Calu3 (cell line): ENCODE results near the gene IRAK4. TPM values are rescaled to one million over a fixed set of nuclear protein-coding genes. Genes with fewer than 3 reads are reported as not detected.

ENCODE experiments used
- BruUV-seq: library from RNA; stranded (reverse); fragments of 400-500 nt; replicated peaks from 2 replicates; lab custom pipeline; 2021; lab: Mats Ljungman, UMichigan
- CTCF ChIA-PET: fragments of 300-600 bp; sonication (Branson Sonifier 250); formaldehyde crosslinking; loops from one replicate; lab custom pipeline; 2022; ENCODE audit warnings: antibody characterized with exemption; lab: Charles Lee
- DNase-seq: peaks from one replicate; pipeline ENCODE4 v3.0.0; 2022
- H3K27ac Mint-ChIP-seq: one replicate; pipeline ENCODE4 v1.8.0; 2022; ENCODE audit warnings: mixed read lengths; ENCODE audit not compliant: unreplicated experiment
- H3K27me3 Mint-ChIP-seq: one replicate; pipeline ENCODE4 v1.8.0; 2022; ENCODE audit warnings: mixed read lengths; ENCODE audit not compliant: unreplicated experiment
- H3K36me3 Mint-ChIP-seq: one replicate; pipeline ENCODE4 v1.8.0; 2022; ENCODE audit warnings: mild to moderate bottlenecking, moderate library complexity, mixed read lengths; ENCODE audit not compliant: insufficient read depth, unreplicated experiment
- H3K4me1 Mint-ChIP-seq: one replicate; pipeline ENCODE4 v1.8.0; 2022; ENCODE audit warnings: mild to moderate bottlenecking, low read depth, mixed read lengths; ENCODE audit not compliant: unreplicated experiment
- H3K4me3 Mint-ChIP-seq: one replicate; pipeline ENCODE4 v1.8.0; 2022; ENCODE audit warnings: mild to moderate bottlenecking, low read depth, moderate library complexity, mixed read lengths; ENCODE audit not compliant: unreplicated experiment
- H3K9me3 Mint-ChIP-seq: one replicate; pipeline ENCODE4 v1.8.0; 2022; ENCODE audit warnings: low read depth, mixed read lengths; ENCODE audit not compliant: unreplicated experiment
- CTCF ChIP-seq: fragments of 200-600 bp; IDR thresholded peaks from one replicate; pipeline ENCODE4 v1.8.0; 2022; ENCODE audit warnings: antibody characterized with exemption; ENCODE audit not compliant: unreplicated experiment
- intact Hi-C: fragments of 100-400 bp; cut with micrococcal nuclease; formaldehyde crosslinking; loops from one replicate; pipeline ENCODE4 v1.10.0; 2022; ENCODE audit not compliant: unreplicated experiment
- total RNA-seq: library from RNA; stranded (reverse); gene quantifications from 2 replicates; pipeline ENCODE4 v1.2.3, GENCODE V29; 2022

Gene IRAK4
- total RNA-seq, 1 experiment from 2014 or later: 8.4 TPM

DNA sequence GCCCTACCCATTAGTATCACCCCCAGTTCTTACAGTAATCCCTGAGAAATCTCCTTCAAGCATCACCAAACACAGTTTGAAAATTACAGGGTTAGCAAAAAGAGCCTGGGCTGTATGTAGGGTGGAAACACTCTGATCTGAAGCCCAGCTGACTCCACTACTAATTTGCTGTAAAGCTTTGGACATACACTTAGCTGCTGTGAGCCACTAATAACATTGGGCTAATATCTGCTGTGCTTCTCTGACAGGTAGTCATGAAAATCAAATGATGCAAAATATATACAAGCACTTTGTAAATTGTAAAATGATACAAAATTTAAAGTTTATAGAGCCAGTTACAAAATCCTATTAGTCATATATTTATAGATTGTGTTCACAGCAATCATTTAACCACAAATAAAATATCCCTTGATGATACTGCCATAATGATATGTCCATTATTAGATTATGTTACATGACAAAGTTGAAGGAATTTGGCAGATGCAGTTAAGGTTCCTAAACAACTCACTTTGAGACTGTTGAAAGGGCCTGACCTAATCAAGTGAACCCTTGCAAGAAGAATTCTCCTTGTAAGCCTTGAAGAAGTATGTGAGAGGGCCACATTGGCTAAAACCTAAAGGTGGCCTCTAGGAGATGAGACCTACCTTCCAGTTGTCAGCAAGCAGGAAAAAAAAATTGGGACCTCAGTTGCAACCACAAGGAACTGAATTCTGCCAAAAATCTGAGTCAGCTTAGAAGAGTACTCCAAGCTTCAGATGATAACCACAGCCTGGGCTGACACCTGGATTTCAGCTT, 28.3 kb downstream of the IRAK4 start:
- TF ChIP-seq CTCF: no peak
- no peaks in the 10 kb centered on the region for H3K9me3 Mint-ChIP-seq
- BruUV-seq: no TSS peak
- no peak for DNase-seq
- no peaks in the 10 kb centered on the region for H3K4me1 Mint-ChIP-seq
- CTCF ChIA-PET: no interaction called here
- no peak overlapping the region for H3K4me3 Mint-ChIP-seq
- no peaks in the 10 kb centered on the region for H3K36me3 Mint-ChIP-seq
- H3K27ac Mint-ChIP-seq: no peak overlapping the region
- no peaks in the 10 kb centered on the region for H3K27me3 Mint-ChIP-seq
- intact Hi-C loops: no loop called here

DNA sequence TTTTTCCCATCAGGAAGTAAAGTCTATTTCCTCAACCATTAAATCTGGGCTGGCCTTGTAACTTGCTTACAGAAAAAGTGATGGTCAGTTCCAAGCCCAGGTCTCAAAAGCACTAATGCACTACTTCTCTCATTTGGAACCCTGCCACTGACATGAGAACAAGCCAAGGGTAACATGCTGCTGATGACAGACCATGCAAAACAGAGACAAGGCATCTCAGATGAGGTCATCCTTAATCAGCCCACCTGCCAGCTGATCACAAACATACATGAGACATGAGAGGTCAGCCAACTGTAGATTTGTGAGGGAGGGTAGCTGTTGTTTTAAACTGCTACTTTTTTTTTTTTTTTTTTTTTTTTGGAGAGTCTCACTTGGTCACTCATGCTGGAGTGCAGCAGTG, 31.2 kb downstream of the IRAK4 start:
- Mint-ChIP-seq H3K36me3 (no peaks in the 10 kb centered on the region), H3K27ac (no peak overlapping the region), H3K27me3 (no peaks in the 10 kb centered on the region), H3K4me1 (no peaks in the 10 kb centered on the region), H3K9me3 (no peaks in the 10 kb centered on the region), H3K4me3 (no peak overlapping the region)
- intact Hi-C loops: no loop called here
- CTCF ChIA-PET: interaction anchor here (0.6 kb wide), 1 partner anchor 13 kb away, joined by 5 read pairs; no protein-coding TSS in a partner anchor
- BruUV-seq: no TSS peak
- no peak for DNase-seq
- no peak for TF ChIP-seq CTCF

GRCh38 chr12:43795716-43796280, 37.0 kb downstream of the IRAK4 start:
- no peak for DNase-seq
- CTCF ChIA-PET: interaction anchor here (0.6 kb wide), 1 partner anchor 88 kb away, joined by 4 read pairs; no protein-coding TSS in a partner anchor
- H3K9me3 Mint-ChIP-seq: no peaks in the 10 kb centered on the region
- peaks cover 5% of the 10 kb centered on the region for H3K36me3 Mint-ChIP-seq
- no peaks in the 10 kb centered on the region for H3K4me1 Mint-ChIP-seq
- no TSS peak for BruUV-seq
- TF ChIP-seq CTCF: no peak
- H3K4me3 Mint-ChIP-seq: no peak overlapping the region
- no peak overlapping the region for H3K27ac Mint-ChIP-seq
- intact Hi-C loops: loop anchor here (5.0 kb wide), 1 partner anchor 33 kb away; no protein-coding TSS in a partner anchor
- no peaks in the 10 kb centered on the region for H3K27me3 Mint-ChIP-seq

GRCh38 chr12:43797561-43798217, 38.9 kb downstream of the IRAK4 start:
- no peak overlapping the region for H3K27ac Mint-ChIP-seq
- no peak overlapping the region for H3K4me3 Mint-ChIP-seq
- TF ChIP-seq CTCF: no peak
- no peaks in the 10 kb centered on the region for H3K4me1 Mint-ChIP-seq
- no peaks in the 10 kb centered on the region for H3K27me3 Mint-ChIP-seq
- intact Hi-C loops: loop anchor here (5.0 kb wide), 1 partner anchor 35 kb away; no protein-coding TSS in a partner anchor
- no peak for DNase-seq
- no peaks in the 10 kb centered on the region for H3K9me3 Mint-ChIP-seq
- peaks cover 5% of the 10 kb centered on the region for H3K36me3 Mint-ChIP-seq
- CTCF ChIA-PET: no interaction called here
- no TSS peak for BruUV-seq
